ENCODE data around the gene CACNA1I. TPM values are rescaled to one million over a fixed set of nuclear protein-coding genes. Genes with fewer than 3 reads are reported as not detected.

Gene CACNA1I
- total RNA-seq, 1 donor from 2014 or later, result 0.11 TPM

DNA sequence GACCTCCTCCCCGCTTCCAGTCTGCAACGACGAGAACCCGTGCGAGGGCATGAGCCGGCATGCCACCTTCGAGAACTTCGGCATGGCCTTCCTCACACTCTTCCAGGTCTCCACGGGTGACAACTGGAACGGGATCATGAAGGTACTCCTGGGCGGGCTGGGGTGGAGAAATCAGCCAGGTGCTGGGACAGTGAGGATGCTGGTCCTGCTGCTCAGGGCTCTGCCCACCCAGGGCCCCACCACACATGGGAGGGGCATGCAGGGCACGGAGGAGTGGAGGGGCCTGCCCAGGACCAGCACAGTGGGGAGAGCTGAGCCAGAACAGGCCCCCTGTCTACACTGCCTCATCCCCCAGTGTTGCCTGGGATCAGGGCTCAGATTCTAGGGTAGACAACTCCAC, 107.4 kb downstream of the CACNA1I start:
- peaks cover 8% of the 10 kb centered on the region for H3K9me3 Mint-ChIP-seq
- H3K4me3 ChIP-seq, result no peak overlapping the region
- no peak overlapping the region for H3K27ac Mint-ChIP-seq
- no peaks in the 10 kb centered on the region for H3K4me1 ChIP-seq
- no peak overlapping the region for H3K4me2 ChIP-seq
- no peaks in the 10 kb centered on the region for H3K27me3 ChIP-seq
- H3K9me3 ChIP-seq (ENCODE audit: low read depth), result no peaks in the 10 kb centered on the region
- H3F3A ChIP-seq (ENCODE audit: low read depth), result no peaks in the 10 kb centered on the region
- H3K36me3 ChIP-seq, result no peaks in the 10 kb centered on the region
- no peak overlapping the region for H3K9ac ChIP-seq
- H3K4me1 Mint-ChIP-seq, result peaks cover 22% of the 10 kb centered on the region
- H3K36me3 Mint-ChIP-seq, result no peaks in the 10 kb centered on the region
- TF ChIP-seq, protein P1, sequence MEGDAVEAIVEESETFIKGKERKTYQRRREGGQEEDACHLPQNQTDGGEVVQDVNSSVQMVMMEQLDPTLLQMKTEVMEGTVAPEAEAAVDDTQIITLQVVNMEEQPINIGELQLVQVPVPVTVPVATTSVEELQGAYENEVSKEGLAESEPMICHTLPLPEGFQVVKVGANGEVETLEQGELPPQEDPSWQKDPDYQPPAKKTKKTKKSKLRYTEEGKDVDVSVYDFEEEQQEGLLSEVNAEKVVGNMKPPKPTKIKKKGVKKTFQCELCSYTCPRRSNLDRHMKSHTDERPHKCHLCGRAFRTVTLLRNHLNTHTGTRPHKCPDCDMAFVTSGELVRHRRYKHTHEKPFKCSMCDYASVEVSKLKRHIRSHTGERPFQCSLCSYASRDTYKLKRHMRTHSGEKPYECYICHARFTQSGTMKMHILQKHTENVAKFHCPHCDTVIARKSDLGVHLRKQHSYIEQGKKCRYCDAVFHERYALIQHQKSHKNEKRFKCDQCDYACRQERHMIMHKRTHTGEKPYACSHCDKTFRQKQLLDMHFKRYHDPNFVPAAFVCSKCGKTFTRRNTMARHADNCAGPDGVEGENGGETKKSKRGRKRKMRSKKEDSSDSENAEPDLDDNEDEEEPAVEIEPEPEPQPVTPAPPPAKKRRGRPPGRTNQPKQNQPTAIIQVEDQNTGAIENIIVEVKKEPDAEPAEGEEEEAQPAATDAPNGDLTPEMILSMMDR (IDR thresholded peaks at IDR 0.05), result no peak
- no peak for TF ChIP-seq EZH2 (IDR thresholded peaks at IDR 0.05)
- TF ChIP-seq EZH2phosphoT487 (IDR thresholded peaks at IDR 0.05), result no peak
- DNase-seq (ENCODE audit: low spot score), result no peak
- no peak overlapping the region for H2AFZ ChIP-seq (replicated peaks)
- no peak overlapping the region for H3K4me3 Mint-ChIP-seq
- H3K27ac ChIP-seq, result no peak overlapping the region
- H4K20me1 ChIP-seq (ENCODE audit: low read depth), result no peaks in the 10 kb centered on the region
- peaks cover 5% of the 10 kb centered on the region for H3K27me3 Mint-ChIP-seq (ENCODE audit: insufficient read depth, low read depth)
- no peaks in the 10 kb centered on the region for H3K79me2 ChIP-seq (ENCODE audit: low read depth)

GRCh38 chr22:39678862-39679490, 108.4 kb downstream of the CACNA1I start:
- H3K4me3 ChIP-seq, result no peak overlapping the region
- Mint-ChIP-seq H3K4me3 (no peak overlapping the region), H3K36me3 (no peaks in the 10 kb centered on the region), H3K9me3 (peaks cover 2% of the 10 kb centered on the region), H3K4me1 (peaks cover 22% of the 10 kb centered on the region), H3K27me3 (ENCODE audit: insufficient read depth, low read depth) (peaks cover 5% of the 10 kb centered on the region), H3K27ac (no peak overlapping the region)
- no peak for DNase-seq (ENCODE audit: low spot score)
- H3K9ac ChIP-seq, result no peak overlapping the region
- no peaks in the 10 kb centered on the region for H3K27me3 ChIP-seq
- no peak overlapping the region for H2AFZ ChIP-seq (replicated peaks)
- no peak overlapping the region for H3K4me2 ChIP-seq
- no peak overlapping the region for H3K27ac ChIP-seq
- H4K20me1 ChIP-seq (ENCODE audit: low read depth), result no peaks in the 10 kb centered on the region
- no peaks in the 10 kb centered on the region for H3K36me3 ChIP-seq
- H3K4me1 ChIP-seq, result no peaks in the 10 kb centered on the region
- no peaks in the 10 kb centered on the region for H3K79me2 ChIP-seq (ENCODE audit: low read depth)
- no peaks in the 10 kb centered on the region for H3F3A ChIP-seq (ENCODE audit: low read depth)
- TF ChIP-seq, protein P1 (IDR thresholded peaks at IDR 0.05), result no peak
- H3K9me3 ChIP-seq (ENCODE audit: low read depth), result no peaks in the 10 kb centered on the region

- H2AFZ ChIP-seq (replicated peaks), result no peak overlapping the region
These were observed 109.1 kb downstream of the CACNA1I start for GRCh38 chr22:39679652-39680051.

More at GRCh38 chr22:39679652-39680051, 109.1 kb downstream of the CACNA1I start:
- no peak overlapping the region for H3K9ac ChIP-seq
- no peak overlapping the region for H3K27ac ChIP-seq
- no peaks in the 10 kb centered on the region for H3K4me1 ChIP-seq
- no peaks in the 10 kb centered on the region for H4K20me1 ChIP-seq (ENCODE audit: low read depth)
- H3K9me3 Mint-ChIP-seq, result no peaks in the 10 kb centered on the region
- DNase-seq (ENCODE audit: low spot score), result no peak
- no peaks in the 10 kb centered on the region for H3K79me2 ChIP-seq (ENCODE audit: low read depth)
- H3K27me3 ChIP-seq, result no peaks in the 10 kb centered on the region
- TF ChIP-seq, protein P1 (IDR thresholded peaks at IDR 0.05), result no peak
- no peak for TF ChIP-seq EZH2 (IDR thresholded peaks at IDR 0.05)
- TF ChIP-seq EZH2phosphoT487 (IDR thresholded peaks at IDR 0.05), result no peak
- peaks cover 15% of the 10 kb centered on the region for H3K4me1 Mint-ChIP-seq
- no peaks in the 10 kb centered on the region for H3F3A ChIP-seq (ENCODE audit: low read depth)
- H3K4me2 ChIP-seq, result no peak overlapping the region
- no peak overlapping the region for H3K4me3 Mint-ChIP-seq
- no peaks in the 10 kb centered on the region for H3K36me3 ChIP-seq
- no peaks in the 10 kb centered on the region for H3K9me3 ChIP-seq (ENCODE audit: low read depth)
- H3K27me3 Mint-ChIP-seq (ENCODE audit: insufficient read depth, low read depth), result peaks cover 2% of the 10 kb centered on the region
- no peaks in the 10 kb centered on the region for H3K36me3 Mint-ChIP-seq
- H3K4me3 ChIP-seq, result no peak overlapping the region
- no peak overlapping the region for H3K27ac Mint-ChIP-seq
